Measurements from ENCODE around the gene LARGE1.

Gene LARGE1

GRCh38 chr22:33771136-33771535 lies 149.1 kb downstream of the LARGE1 start:
- Histone ChIP-seq H3K27ac (ENCODE audit: low read depth, low read length) (no peak overlapping the region), H3K4me1 (ENCODE audit: insufficient read depth, low read length) (no peaks in the 10 kb centered on the region), H3K4me3 (ENCODE audit: low read depth in 1 of 2, low read length in 2 of 2) (no peak overlapping the region), H3K36me3 (ENCODE audit: insufficient read depth, low read length) (no peaks in the 10 kb centered on the region), H3K9me3 (ENCODE audit: low read length) (no peaks in the 10 kb centered on the region), H3K9ac (ENCODE audit: low read length) (no peak overlapping the region), H3K27me3 (ENCODE audit: control insufficient read depth in 1 of 2, insufficient read depth in 2 of 2, low read length in 2 of 2) (no peaks in the 10 kb centered on the region)

- no peaks in the 10 kb centered on the region for H3K27me3 ChIP-seq (ENCODE audit: control insufficient read depth in 1 of 2, insufficient read depth in 2 of 2, low read length in 2 of 2)
- H3K4me3 ChIP-seq (ENCODE audit: low read depth in 1 of 2, low read length in 2 of 2): no peak overlapping the region
- H3K9me3 ChIP-seq (ENCODE audit: low read length): no peaks in the 10 kb centered on the region
- no peaks in the 10 kb centered on the region for H3K4me1 ChIP-seq (ENCODE audit: insufficient read depth, low read length)
- no peaks in the 10 kb centered on the region for H3K36me3 ChIP-seq (ENCODE audit: insufficient read depth, low read length)
- no peak overlapping the region for H3K9ac ChIP-seq (ENCODE audit: low read length)
- no peak overlapping the region for H3K27ac ChIP-seq (ENCODE audit: low read depth, low read length)
These were observed 149.6 kb downstream of the LARGE1 start for GRCh38 chr22:33770723-33771122.

DNA sequence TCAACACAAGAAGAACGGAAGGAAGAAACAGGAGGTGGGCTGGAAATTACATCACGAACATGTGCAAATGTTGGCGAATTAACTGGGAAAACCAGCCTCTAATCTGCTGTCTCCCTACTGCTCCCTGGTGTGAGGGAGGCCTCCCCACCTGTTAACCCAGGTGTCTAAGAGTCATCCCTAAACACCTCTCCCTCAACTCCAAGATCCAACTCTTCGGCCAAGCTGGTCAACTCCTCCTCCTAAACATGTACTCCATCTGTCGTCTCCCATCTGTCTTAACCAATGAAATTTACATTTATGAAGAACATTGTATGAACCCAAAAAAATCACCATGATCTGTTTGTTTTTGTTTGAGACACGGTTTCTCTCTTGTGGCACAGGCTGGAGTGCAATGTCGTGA lies 154.2 kb downstream of the LARGE1 start:
- Histone ChIP-seq H3K36me3 (ENCODE audit: insufficient read depth, low read length) (no peaks in the 10 kb centered on the region), H3K9me3 (ENCODE audit: low read length) (no peaks in the 10 kb centered on the region), H3K27ac (ENCODE audit: low read depth, low read length) (no peak overlapping the region), H3K27me3 (ENCODE audit: control insufficient read depth in 1 of 2, insufficient read depth in 2 of 2, low read length in 2 of 2) (no peaks in the 10 kb centered on the region), H3K9ac (ENCODE audit: low read length) (no peak overlapping the region), H3K4me1 (ENCODE audit: insufficient read depth, low read length) (no peaks in the 10 kb centered on the region), H3K4me3 (ENCODE audit: low read depth in 1 of 2, low read length in 2 of 2) (no peak overlapping the region)

DNA sequence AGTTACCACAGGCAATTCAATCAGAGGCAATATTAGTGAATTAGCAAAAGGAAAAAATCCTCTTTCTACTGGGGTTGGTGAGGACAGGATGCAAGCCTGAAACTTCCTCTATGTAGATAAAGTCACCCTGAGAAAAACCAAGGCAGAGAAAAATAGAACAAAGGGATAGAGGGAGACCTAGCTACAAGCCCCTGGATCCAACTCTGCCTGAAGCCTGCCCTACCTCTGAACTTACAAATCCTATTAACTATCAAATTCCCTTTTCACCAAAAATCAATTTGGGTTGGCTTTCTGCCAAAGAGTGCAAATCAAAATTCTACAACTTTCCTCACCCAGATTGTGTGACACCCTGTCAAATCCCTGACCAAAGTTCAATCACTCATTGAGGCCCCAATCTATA lies 161.3 kb downstream of the LARGE1 start:
- Histone ChIP-seq H3K27me3 (ENCODE audit: control insufficient read depth in 1 of 2, insufficient read depth in 2 of 2, low read length in 2 of 2) (no peaks in the 10 kb centered on the region), H3K9me3 (ENCODE audit: low read length) (no peaks in the 10 kb centered on the region), H3K4me3 (ENCODE audit: low read depth in 1 of 2, low read length in 2 of 2) (no peak overlapping the region), H3K27ac (ENCODE audit: low read depth, low read length) (no peak overlapping the region), H3K4me1 (ENCODE audit: insufficient read depth, low read length) (peaks cover 15% of the 10 kb centered on the region), H3K9ac (ENCODE audit: low read length) (no peak overlapping the region), H3K36me3 (ENCODE audit: insufficient read depth, low read length) (peaks cover 4% of the 10 kb centered on the region)

GRCh38 chr22:33757802-33758483 lies 162.3 kb downstream of the LARGE1 start:
- Histone ChIP-seq H3K4me1 (ENCODE audit: insufficient read depth, low read length) (peaks cover 15% of the 10 kb centered on the region), H3K9ac (ENCODE audit: low read length) (no peak overlapping the region), H3K36me3 (ENCODE audit: insufficient read depth, low read length) (peaks cover 4% of the 10 kb centered on the region), H3K4me3 (ENCODE audit: low read depth in 1 of 2, low read length in 2 of 2) (no peak overlapping the region), H3K27ac (ENCODE audit: low read depth, low read length) (no peak overlapping the region), H3K9me3 (ENCODE audit: low read length) (no peaks in the 10 kb centered on the region), H3K27me3 (ENCODE audit: control insufficient read depth in 1 of 2, insufficient read depth in 2 of 2, low read length in 2 of 2) (no peaks in the 10 kb centered on the region)

- H3K27ac ChIP-seq (ENCODE audit: low read depth, low read length): no peak overlapping the region
- no peak overlapping the region for H3K9ac ChIP-seq (ENCODE audit: low read length)
- H3K9me3 ChIP-seq (ENCODE audit: low read length): no peaks in the 10 kb centered on the region
These were observed 163.1 kb downstream of the LARGE1 start for GRCh38 chr22:33757041-33757801.

GRCh38 chr22:33756508-33756949 lies 163.7 kb downstream of the LARGE1 start:
- Histone ChIP-seq H3K4me1 (ENCODE audit: insufficient read depth, low read length) (peaks cover 15% of the 10 kb centered on the region), H3K9me3 (ENCODE audit: low read length) (no peaks in the 10 kb centered on the region), H3K27ac (ENCODE audit: low read depth, low read length) (no peak overlapping the region), H3K27me3 (ENCODE audit: control insufficient read depth in 1 of 2, insufficient read depth in 2 of 2, low read length in 2 of 2) (no peaks in the 10 kb centered on the region), H3K9ac (ENCODE audit: low read length) (no peak overlapping the region), H3K4me3 (ENCODE audit: low read depth in 1 of 2, low read length in 2 of 2) (no peak overlapping the region), H3K36me3 (ENCODE audit: insufficient read depth, low read length) (peaks cover 4% of the 10 kb centered on the region)

More at GRCh38 chr22:33757041-33757801, 163.1 kb downstream of the LARGE1 start:
- no peaks in the 10 kb centered on the region for H3K27me3 ChIP-seq (ENCODE audit: control insufficient read depth in 1 of 2, insufficient read depth in 2 of 2, low read length in 2 of 2)
- peaks cover 15% of the 10 kb centered on the region for H3K4me1 ChIP-seq (ENCODE audit: insufficient read depth, low read length)
- no peak overlapping the region for H3K4me3 ChIP-seq (ENCODE audit: low read depth in 1 of 2, low read length in 2 of 2)
- peaks cover 4% of the 10 kb centered on the region for H3K36me3 ChIP-seq (ENCODE audit: insufficient read depth, low read length)

DNA sequence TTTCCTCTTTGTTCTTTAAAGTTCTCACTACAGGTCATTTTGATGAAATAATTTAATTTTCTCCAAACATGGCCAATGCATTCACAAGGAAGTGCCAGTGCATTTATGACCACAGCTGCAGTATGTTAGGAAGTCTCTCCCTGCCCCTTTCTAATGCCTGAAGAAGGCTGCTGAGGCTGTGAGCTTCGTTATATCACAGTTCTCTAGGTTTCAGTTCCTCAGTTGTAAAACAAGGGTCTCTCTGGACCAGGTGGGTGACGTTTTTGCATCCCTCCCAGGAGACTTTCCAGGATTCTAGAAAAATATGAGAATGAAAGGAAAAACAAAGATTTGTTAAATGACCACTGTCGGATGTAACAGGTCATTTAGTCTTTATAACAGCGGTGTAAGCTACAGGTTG lies 171.6 kb downstream of the LARGE1 start:
- peaks cover 4% of the 10 kb centered on the region for H3K4me1 ChIP-seq (ENCODE audit: insufficient read depth, low read length)
- no peak overlapping the region for H3K4me3 ChIP-seq (ENCODE audit: low read depth in 1 of 2, low read length in 2 of 2)
- H3K27ac ChIP-seq (ENCODE audit: low read depth, low read length): no peak overlapping the region
- H3K27me3 ChIP-seq (ENCODE audit: control insufficient read depth in 1 of 2, insufficient read depth in 2 of 2, low read length in 2 of 2): no peaks in the 10 kb centered on the region
- H3K9ac ChIP-seq (ENCODE audit: low read length): no peak overlapping the region
- H3K36me3 ChIP-seq (ENCODE audit: insufficient read depth, low read length): no peaks in the 10 kb centered on the region
- H3K9me3 ChIP-seq (ENCODE audit: low read length): no peaks in the 10 kb centered on the region

GRCh38 chr22:33747576-33748180 lies 172.6 kb downstream of the LARGE1 start:
- Histone ChIP-seq H3K4me1 (ENCODE audit: insufficient read depth, low read length) (peaks cover 4% of the 10 kb centered on the region), H3K9ac (ENCODE audit: low read length) (no peak overlapping the region), H3K36me3 (ENCODE audit: insufficient read depth, low read length) (no peaks in the 10 kb centered on the region), H3K27ac (ENCODE audit: low read depth, low read length) (no peak overlapping the region), H3K4me3 (ENCODE audit: low read depth in 1 of 2, low read length in 2 of 2) (no peak overlapping the region), H3K9me3 (ENCODE audit: low read length) (no peaks in the 10 kb centered on the region), H3K27me3 (ENCODE audit: control insufficient read depth in 1 of 2, insufficient read depth in 2 of 2, low read length in 2 of 2) (no peaks in the 10 kb centered on the region)

DNA sequence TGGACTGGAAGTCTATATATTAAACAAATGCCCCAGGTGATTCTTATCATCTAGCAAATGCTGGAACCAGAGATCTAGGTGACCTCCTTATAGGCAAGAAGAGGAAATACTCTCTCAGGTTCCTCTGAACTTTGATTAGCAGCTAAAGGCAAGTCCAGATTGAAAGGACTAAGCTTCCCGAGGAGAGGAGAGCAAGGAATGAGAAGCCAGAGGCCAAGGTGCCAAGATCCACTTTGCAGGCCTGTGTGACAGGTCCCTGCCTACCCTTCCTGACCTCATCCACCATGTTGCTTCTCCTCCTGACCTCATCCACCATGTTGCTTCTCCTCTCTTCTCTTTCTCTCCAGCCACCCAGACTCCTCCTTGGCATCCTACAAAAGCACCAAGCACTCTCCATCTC lies 173.2 kb downstream of the LARGE1 start:
- Histone ChIP-seq H3K9me3 (ENCODE audit: low read length) (no peaks in the 10 kb centered on the region), H3K27me3 (ENCODE audit: control insufficient read depth in 1 of 2, insufficient read depth in 2 of 2, low read length in 2 of 2) (no peaks in the 10 kb centered on the region), H3K9ac (ENCODE audit: low read length) (no peak overlapping the region), H3K4me1 (ENCODE audit: insufficient read depth, low read length) (peaks cover 4% of the 10 kb centered on the region), H3K36me3 (ENCODE audit: insufficient read depth, low read length) (no peaks in the 10 kb centered on the region), H3K4me3 (ENCODE audit: low read depth in 1 of 2, low read length in 2 of 2) (no peak overlapping the region), H3K27ac (ENCODE audit: low read depth, low read length) (no peak overlapping the region)

DNA sequence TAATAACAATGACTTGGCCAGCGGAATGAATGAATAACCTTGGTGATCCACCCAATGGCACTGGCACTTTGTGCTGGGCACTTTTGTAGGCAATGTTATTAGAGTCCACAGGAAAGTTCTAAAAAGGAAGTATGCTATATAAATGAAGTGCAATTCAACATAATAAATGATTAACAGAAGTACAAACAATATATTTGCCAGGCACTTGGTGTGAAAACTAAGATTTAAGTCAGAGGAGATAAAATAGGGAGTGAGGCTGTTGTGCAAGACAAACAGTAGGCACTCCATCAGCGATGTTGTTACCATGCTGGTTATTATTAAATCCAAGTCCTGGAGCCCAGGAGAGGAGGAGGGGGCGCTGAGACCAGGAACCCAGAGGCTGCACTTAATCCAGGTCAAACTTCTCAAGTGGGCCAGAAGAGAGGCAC lies 173.8 kb downstream of the LARGE1 start:
- H3K9me3 ChIP-seq (ENCODE audit: low read length): no peaks in the 10 kb centered on the region
- H3K36me3 ChIP-seq (ENCODE audit: insufficient read depth, low read length): no peaks in the 10 kb centered on the region
- H3K27ac ChIP-seq (ENCODE audit: low read depth, low read length): no peak overlapping the region
- no peaks in the 10 kb centered on the region for H3K27me3 ChIP-seq (ENCODE audit: control insufficient read depth in 1 of 2, insufficient read depth in 2 of 2, low read length in 2 of 2)
- no peak overlapping the region for H3K4me3 ChIP-seq (ENCODE audit: low read depth in 1 of 2, low read length in 2 of 2)
- H3K9ac ChIP-seq (ENCODE audit: low read length): no peak overlapping the region
- H3K4me1 ChIP-seq (ENCODE audit: insufficient read depth, low read length): peaks cover 4% of the 10 kb centered on the region
